Stimulated activated CD8-positive, alpha-beta memory T cell treated with anti-CD3 and anti-CD28 coated beads, Interleukin-2, amount 100 ng/mL, for 1 hour (primary cell): ENCODE measurements around the gene TRIM44.
"Not testable (repeated sequence)": the region's sequence is repeated elsewhere in the genome, so short reads cannot be mapped to it uniquely, and the experiment has no call there.

Experiments
- DNase-seq, 2 donors: peaks; one replicate each; pipeline ENCODE4 v3.0.0-alpha.2; 2020; ENCODE audit warnings: low read depth in 2 of 2

Gene TRIM44

GRCh38 chr11:35815556-35816315 is 153.2 kb downstream of the TRIM44 start:
- no peak for DNase-seq

- DNase-seq: no peak
Measured at GRCh38 chr11:35820614-35821013, 158.0 kb downstream of the TRIM44 start.

- no peak for DNase-seq
Measured at GRCh38 chr11:35822815-35823495, 160.4 kb downstream of the TRIM44 start.

- DNase-seq: no peak
Measured at GRCh38 chr11:35823742-35824298, 161.2 kb downstream of the TRIM44 start.

GRCh38 chr11:35825386-35825785 is 162.8 kb downstream of the TRIM44 start:
- no peak for DNase-seq

GRCh38 chr11:35826006-35826405 is 163.4 kb downstream of the TRIM44 start:
- no peak for DNase-seq

GRCh38 chr11:35826949-35827348 is 164.4 kb downstream of the TRIM44 start:
- no peak for DNase-seq

- no peak for DNase-seq
Measured at GRCh38 chr11:35836205-35836604, 173.6 kb downstream of the TRIM44 start.

- no peak for DNase-seq
Measured at GRCh38 chr11:35838071-35838470, 175.5 kb downstream of the TRIM44 start.

GRCh38 chr11:35838697-35839367 is 176.3 kb downstream of the TRIM44 start:
- DNase-seq: not testable (repeated sequence)

- DNase-seq: no peak
Measured at GRCh38 chr11:35839368-35840161, 177.0 kb downstream of the TRIM44 start.

GRCh38 chr11:35841733-35842132 is 179.2 kb downstream of the TRIM44 start:
- DNase-seq: no peak

- DNase-seq: no peak
Measured at GRCh38 chr11:35842958-35843357, 180.4 kb downstream of the TRIM44 start.

GRCh38 chr11:35844579-35844978 is 182.0 kb downstream of the TRIM44 start:
- DNase-seq: no peak

GRCh38 chr11:35845860-35846259 is 183.3 kb downstream of the TRIM44 start:
- DNase-seq: no peak

GRCh38 chr11:35846874-35847273 is 184.3 kb downstream of the TRIM44 start:
- no peak for DNase-seq

- no peak for DNase-seq
Measured at GRCh38 chr11:35847473-35847872, 184.9 kb downstream of the TRIM44 start.

GRCh38 chr11:35848616-35849015 is 186.0 kb downstream of the TRIM44 start:
- DNase-seq: no peak

GRCh38 chr11:35850191-35850590 is 187.6 kb downstream of the TRIM44 start:
- DNase-seq: no peak

GRCh38 chr11:35851342-35851741 is 188.8 kb downstream of the TRIM44 start:
- DNase-seq: no peak

- DNase-seq: no peak
Measured at GRCh38 chr11:35852056-35852455, 189.5 kb downstream of the TRIM44 start.

- no peak for DNase-seq
Measured at GRCh38 chr11:35853971-35854370, 191.4 kb downstream of the TRIM44 start.
